Suprapubic skin (tissue), 4 donors: Measurements from ENCODE around the gene KRTAP3-3. TPM values are rescaled to one million over a fixed set of nuclear protein-coding genes. Genes with fewer than 3 reads are reported as not detected.

Source experiments
- DNase-seq, 2 donors: peaks; one replicate each; pipeline ENCODE4 v3.0.0-alpha.2; 2019; ENCODE audit warnings: low spot score in 2 of 2
- H3K27ac ChIP-seq: fragments of 200-600 bp; sonication (generic); one replicate; pipeline ENCODE4 v1.5.1; 2019
- H3K27me3 ChIP-seq: fragments of 200-600 bp; sonication (generic); one replicate; pipeline ENCODE4 v1.5.1; 2019
- H3K36me3 ChIP-seq: fragments of 200-600 bp; sonication (generic); one replicate; pipeline ENCODE4 v1.5.1; 2019
- H3K4me1 ChIP-seq: fragments of 200-600 bp; sonication (generic); one replicate; pipeline ENCODE4 v1.5.1; 2019
- H3K4me3 ChIP-seq: fragments of 200-600 bp; sonication (generic); one replicate; pipeline ENCODE4 v1.5.1; 2019; ENCODE audit warnings: mild to moderate bottlenecking
- H3K9me3 ChIP-seq: fragments of 200-600 bp; sonication (generic); one replicate; pipeline ENCODE4 v1.5.1; 2019
- CTCF ChIP-seq, 2 donors: fragments of 200-600 bp in 1 of 2; fragments of 450-650 bp in 1 of 2; sonication (generic) in 1 of 2; IDR thresholded peaks; one replicate each; pipeline ENCODE4 v1.5.1; 2016 to 2019; ENCODE audit warnings: antibody characterized with exemption in 2 of 2, mild to moderate bottlenecking in 1 of 2, moderate library complexity in 1 of 2
- EP300 ChIP-seq: sonication (generic); formaldehyde crosslinking; IDR thresholded peaks from one replicate; pipeline ENCODE4 v1.6.1; 2017; ENCODE audit warnings: antibody characterized with exemption
- POLR2A ChIP-seq, 2 donors: fragments of 450-650 bp; IDR thresholded peaks; one replicate each; pipeline ENCODE4 v1.6.1; 2017; ENCODE audit warnings: antibody characterized with exemption in 2 of 2, mild to moderate bottlenecking in 2 of 2, moderate library complexity in 2 of 2
- POLR2AphosphoS5 ChIP-seq, 3 donors: sonication (generic); formaldehyde crosslinking; IDR thresholded peaks; one replicate each; pipeline ENCODE4 v1.6.1; 2017; ENCODE audit warnings: antibody characterized with exemption in 3 of 3
- WGBS: methylation state at CpG from one replicate; pipeline ENCODE4 v1.1.5; 2018; 5-methylcytosine and 5-hydroxymethylcytosine counted together
- total RNA-seq, 4 donors: library from RNA; depleted of rRNA; stranded (reverse); fragments of >200 nt; gene quantifications; one replicate each; pipeline ENCODE4 v1.1.0, GENCODE V29; 2016

Gene KRTAP3-3
- total RNA-seq, 4 donors from 2014 or later = 2.8 to 22.9 TPM; not detected in 2

- Histone ChIP-seq H3K9me3 (no peaks in the 10 kb centered on the region), H3K4me3 (no peak overlapping the region), H3K4me1 (no peaks in the 10 kb centered on the region), H3K27ac (no peak overlapping the region), H3K27me3 (no peaks in the 10 kb centered on the region), H3K36me3 (no peaks in the 10 kb centered on the region)
- WGBS = 87% methylated on average over 12 of the region's 13 CpGs
- no peak for TF ChIP-seq POLR2AphosphoS5 (IDR thresholded peaks at IDR 0.05)
- TF ChIP-seq POLR2A (IDR thresholded peaks at IDR 0.05) = no peak
- TF ChIP-seq EP300 = no peak
- TF ChIP-seq CTCF (IDR thresholded peaks at IDR 0.05) = no peak
- DNase-seq = no peak
Measured at GRCh38 chr17:41016578-41017215, 22.7 kb upstream of the KRTAP3-3 start.

- H3K36me3 ChIP-seq = no peaks in the 10 kb centered on the region
- 79% methylated on average over 7 of the region's 7 CpGs for WGBS
Measured at GRCh38 chr17:41015454-41015853, 21.5 kb upstream of the KRTAP3-3 start.

GRCh38 chr17:41013606-41014005, 19.6 kb upstream of the KRTAP3-3 start:
- Histone ChIP-seq H3K27me3 (no peaks in the 10 kb centered on the region), H3K36me3 (no peaks in the 10 kb centered on the region), H3K9me3 (no peaks in the 10 kb centered on the region), H3K27ac (no peak overlapping the region), H3K4me3 (no peak overlapping the region), H3K4me1 (no peaks in the 10 kb centered on the region)
- 4% methylated on average over 1 of the region's 1 CpG for WGBS
- no peak for DNase-seq
- TF ChIP-seq POLR2AphosphoS5 (IDR thresholded peaks at IDR 0.05) (no peak), CTCF (IDR thresholded peaks at IDR 0.05) (no peak), POLR2A (IDR thresholded peaks at IDR 0.05) (no peak), EP300 (no peak)

More at GRCh38 chr17:41015454-41015853, 21.5 kb upstream of the KRTAP3-3 start:
- no peak for DNase-seq
- H3K4me3 ChIP-seq = no peak overlapping the region
- TF ChIP-seq POLR2AphosphoS5 (IDR thresholded peaks at IDR 0.05) = no peak
- no peak for TF ChIP-seq CTCF (IDR thresholded peaks at IDR 0.05)
- no peak for TF ChIP-seq POLR2A (IDR thresholded peaks at IDR 0.05)
- no peak for TF ChIP-seq EP300
- H3K9me3 ChIP-seq = no peaks in the 10 kb centered on the region
- no peak overlapping the region for H3K27ac ChIP-seq
- no peaks in the 10 kb centered on the region for H3K4me1 ChIP-seq
- H3K27me3 ChIP-seq = no peaks in the 10 kb centered on the region

GRCh38 chr17:41013181-41013580, 19.2 kb upstream of the KRTAP3-3 start:
- H3K27ac ChIP-seq = no peak overlapping the region
- no peak for TF ChIP-seq CTCF (IDR thresholded peaks at IDR 0.05)
- TF ChIP-seq POLR2A (IDR thresholded peaks at IDR 0.05) = no peak
- no peak for TF ChIP-seq EP300
- TF ChIP-seq POLR2AphosphoS5 (IDR thresholded peaks at IDR 0.05) = no peak
- no peaks in the 10 kb centered on the region for H3K4me1 ChIP-seq
- DNase-seq = no peak
- 81% methylated on average over 3 of the region's 3 CpGs for WGBS
- no peak overlapping the region for H3K4me3 ChIP-seq
- H3K9me3 ChIP-seq = no peaks in the 10 kb centered on the region
- no peaks in the 10 kb centered on the region for H3K27me3 ChIP-seq
- no peaks in the 10 kb centered on the region for H3K36me3 ChIP-seq

GRCh38 chr17:41012326-41013120, 18.6 kb upstream of the KRTAP3-3 start:
- H3K27me3 ChIP-seq = no peaks in the 10 kb centered on the region
- 84% methylated on average over 6 of the region's 6 CpGs for WGBS
- no peak for DNase-seq
- TF ChIP-seq CTCF (IDR thresholded peaks at IDR 0.05) (no peak), EP300 (no peak), POLR2A (IDR thresholded peaks at IDR 0.05) (no peak), POLR2AphosphoS5 (IDR thresholded peaks at IDR 0.05) (no peak)
- H3K4me3 ChIP-seq = no peak overlapping the region
- no peaks in the 10 kb centered on the region for H3K36me3 ChIP-seq
- no peaks in the 10 kb centered on the region for H3K4me1 ChIP-seq
- H3K9me3 ChIP-seq = no peaks in the 10 kb centered on the region
- H3K27ac ChIP-seq = no peak overlapping the region
